Head of caudate nucleus (tissue), 42 donors: Measurements from ENCODE around the gene ZNF48.
"Not testable (repeated sequence)": the region's sequence is repeated elsewhere in the genome, so short reads cannot be mapped to it uniquely, and the experiment has no call there.

ENCODE experiments used
- DNase-seq, 42 donors: peaks; one replicate each; pipeline versions ENCODE4 v3.0.0 to v3.0.0-alpha.2; 2020 to 2021; ENCODE audit warnings: mixed read lengths in 7 of 42
- intact Hi-C: fragments of 100-400 bp; cut with DNase I; formaldehyde crosslinking; loops from one replicate; pipeline ENCODE4 v1.15.0; 2022

The ZNF48 gene

DNA sequence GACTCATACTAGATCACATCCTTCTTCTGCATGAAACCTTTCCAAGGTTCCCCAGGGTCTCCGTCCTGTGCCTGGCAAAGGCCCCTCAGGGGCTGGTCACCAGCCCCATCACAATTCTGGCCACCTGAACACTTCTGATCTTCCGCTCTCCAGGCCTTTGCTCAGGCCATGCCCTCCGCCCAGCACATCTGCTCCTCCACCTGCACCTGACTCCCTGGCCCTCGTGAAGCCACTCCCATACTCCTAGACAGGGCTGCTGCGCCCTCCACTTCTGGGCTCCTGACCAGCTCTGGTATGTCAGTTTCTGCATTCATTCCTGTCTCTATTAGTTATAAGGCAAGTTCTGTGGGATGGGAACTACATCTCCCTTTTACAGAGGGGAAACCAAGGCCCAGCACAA, 22.5 kb upstream of the ZNF48 start:
- no peak for DNase-seq
- intact Hi-C loops = no loop called here

DNA sequence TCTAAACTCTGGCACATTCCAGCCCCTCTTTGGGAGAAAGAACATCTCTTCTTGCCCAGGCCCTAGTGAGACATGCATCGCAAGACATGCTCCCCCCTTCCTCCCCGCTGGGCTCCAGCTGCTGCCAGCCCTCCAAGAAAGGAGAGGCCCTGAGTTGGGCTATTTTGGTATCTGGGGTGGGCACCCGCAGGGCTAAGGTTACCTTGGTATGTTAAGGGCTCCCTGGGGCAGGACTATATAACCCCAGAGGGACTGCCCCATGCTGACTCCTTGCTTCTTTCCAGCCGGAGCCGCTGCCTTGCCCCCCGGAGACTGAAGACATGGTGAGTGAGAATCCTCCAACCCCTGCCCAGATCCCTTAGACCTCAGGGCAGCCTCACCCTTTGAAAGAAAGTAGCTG, 20.7 kb upstream of the ZNF48 start, which contains the start of gene MYL11:
Gene MYL11, plus strand, starts transcription at position 265 of the 400 bp plus-strand sequence. Its CDS starts 56 bp downstream, at position 321.
- DNase-seq = no peak
- intact Hi-C loops = no loop called here

DNA sequence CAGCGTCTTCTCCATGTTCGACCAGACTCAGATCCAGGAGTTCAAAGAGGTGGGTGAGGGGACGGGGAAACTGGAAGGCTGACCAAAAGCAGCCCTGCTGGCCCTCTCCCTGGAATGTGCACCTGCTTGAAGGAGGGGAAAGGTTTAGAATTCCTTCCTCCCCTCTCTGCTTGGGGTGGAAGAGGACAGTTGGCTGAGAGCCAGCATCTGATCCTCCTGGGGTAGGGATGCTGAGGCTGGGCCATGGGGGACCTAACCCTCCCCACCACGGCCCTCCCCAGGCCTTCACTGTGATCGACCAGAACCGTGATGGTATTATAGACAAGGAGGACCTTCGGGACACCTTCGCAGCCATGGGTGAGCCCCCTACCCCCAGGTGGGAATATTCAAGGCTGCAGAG, 19.4 kb upstream of the ZNF48 start:
- intact Hi-C loops = no loop called here
- DNase-seq = no peak

DNA sequence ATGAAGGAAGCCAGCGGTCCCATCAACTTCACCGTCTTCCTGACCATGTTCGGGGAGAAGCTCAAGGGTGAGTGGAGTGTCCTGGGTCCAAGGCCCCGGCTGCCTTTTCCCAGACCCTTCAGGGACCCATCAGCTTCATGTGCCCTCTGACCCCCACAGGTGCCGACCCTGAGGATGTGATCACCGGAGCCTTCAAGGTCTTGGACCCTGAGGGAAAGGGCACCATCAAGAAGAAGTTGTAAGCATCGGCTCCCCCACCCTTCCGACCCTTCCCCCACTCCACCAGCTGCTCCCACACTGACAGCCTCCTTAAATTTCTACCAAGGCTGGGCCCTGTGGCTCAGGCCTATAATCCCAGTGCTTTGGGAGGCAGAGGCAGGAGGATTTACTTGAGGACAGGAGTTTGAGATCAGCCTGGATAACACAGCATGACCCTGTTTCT, 18.7 kb upstream of the ZNF48 start:
- no peak for DNase-seq
- intact Hi-C loops = no loop called here

DNA sequence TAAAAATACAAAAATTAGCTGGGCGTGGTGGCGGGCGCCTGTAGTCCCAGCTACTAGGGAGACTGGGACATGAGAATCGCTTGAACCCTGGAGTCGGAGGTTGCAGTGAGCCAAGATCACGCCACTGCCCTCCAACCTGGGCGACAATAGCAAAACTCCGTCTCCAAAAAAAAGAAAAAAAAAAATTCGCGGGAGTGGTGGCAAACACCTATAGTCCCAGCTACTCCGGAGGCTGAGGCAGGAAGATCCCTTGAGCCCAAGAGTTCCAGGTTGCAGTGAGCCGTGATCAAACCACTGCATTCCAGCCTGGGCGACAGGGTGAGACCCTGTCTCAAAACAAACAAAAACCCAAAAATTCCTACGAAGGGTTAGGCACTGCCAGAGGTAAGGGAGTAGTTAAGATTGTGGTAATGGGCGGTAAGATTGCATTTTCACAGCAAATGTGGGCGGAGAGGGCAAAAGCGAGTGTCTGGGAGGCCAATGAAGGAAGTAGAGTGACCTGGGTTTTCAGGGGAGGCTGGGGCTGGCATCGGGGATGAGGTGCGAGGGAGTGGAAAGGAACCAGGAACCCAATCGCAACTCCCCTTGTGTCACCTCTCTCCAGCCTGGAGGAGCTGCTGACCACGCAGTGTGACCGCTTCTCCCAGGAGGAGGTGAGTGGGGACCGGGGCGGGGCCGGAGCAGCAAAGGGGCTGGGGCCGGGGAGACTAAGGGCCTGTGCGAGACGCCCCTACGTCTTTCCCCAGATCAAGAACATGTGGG, 18.0 kb upstream of the ZNF48 start:
- intact Hi-C loops = no loop called here
- DNase-seq = no peak

DNA sequence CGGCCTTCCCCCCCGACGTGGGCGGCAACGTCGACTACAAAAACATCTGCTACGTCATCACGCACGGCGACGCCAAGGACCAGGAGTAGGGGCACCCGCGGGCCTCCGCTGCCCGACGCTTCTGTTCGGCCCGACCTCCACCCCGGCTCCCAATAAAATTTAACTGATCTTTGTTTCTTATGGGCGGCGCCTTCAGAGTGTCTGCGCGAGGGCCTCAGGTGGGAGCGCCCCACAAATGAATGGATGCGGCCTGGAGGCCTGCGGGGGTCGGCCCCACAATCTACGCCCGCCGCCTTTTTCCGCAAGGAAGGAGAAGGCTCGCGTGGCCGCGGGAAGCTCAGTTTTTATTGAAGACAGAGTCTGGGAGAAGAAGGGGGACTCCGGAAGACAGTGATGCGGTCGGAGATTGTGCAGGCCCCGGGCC, 17.4 kb upstream of the ZNF48 start:
- intact Hi-C loops = loop anchor here (2.0 kb wide), 1 partner anchor 17 kb away; the partner anchor contains the start of gene ZNF48

DNA sequence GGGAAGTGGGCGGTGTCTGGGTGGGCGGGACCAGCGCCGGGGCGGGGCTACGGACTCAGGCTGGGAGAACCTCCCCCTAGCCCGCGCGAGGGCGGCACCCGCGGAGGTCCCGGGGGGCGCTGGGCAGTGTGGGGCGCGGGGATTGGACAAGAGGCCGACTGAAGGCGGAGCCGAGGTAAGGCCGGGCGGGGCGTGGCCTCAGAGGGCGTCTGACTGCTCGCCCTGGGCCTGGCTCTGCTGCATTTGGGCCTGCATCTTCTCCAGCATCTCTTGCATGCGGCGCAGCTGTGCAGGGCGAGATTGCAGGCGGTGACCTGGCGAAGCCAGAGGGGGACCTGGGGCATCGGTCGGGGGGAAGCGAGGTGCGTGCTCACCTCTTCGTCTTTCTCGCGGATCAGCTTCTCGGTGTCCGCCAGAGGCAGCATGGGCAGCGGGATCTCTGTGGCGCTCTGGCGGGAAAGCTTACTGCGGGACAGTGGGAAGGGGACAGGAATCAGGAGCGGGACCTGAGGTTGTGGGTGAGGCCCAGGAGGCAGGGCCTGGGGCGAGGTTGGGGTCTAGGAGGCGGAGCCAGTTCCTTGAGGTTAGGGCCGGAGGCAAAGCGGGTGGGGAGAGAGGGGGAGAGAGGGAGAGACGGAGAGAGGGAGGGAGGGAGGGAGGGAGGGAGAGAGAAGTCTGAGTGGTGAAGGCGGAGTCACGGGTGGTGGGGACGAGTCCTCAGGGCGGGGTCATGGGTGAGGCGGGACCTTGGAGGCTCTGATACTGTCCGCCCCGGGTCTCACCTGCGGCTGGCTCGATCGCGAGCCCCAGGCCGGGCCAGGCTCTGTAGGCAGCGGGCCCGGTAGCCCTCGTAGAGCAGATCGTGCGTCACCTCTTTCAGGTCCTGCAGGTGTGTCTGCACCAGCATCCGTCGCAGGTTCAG, 16.7 kb upstream of the ZNF48 start:
- DNase-seq = peak; percentile 98 to 100 (median 100)
- intact Hi-C loops = loop anchor here (2.0 kb wide), 1 partner anchor 16 kb away; the partner anchor contains the start of gene ZNF48

More for the DNA sequence above, 17.4 kb upstream of the ZNF48 start:
- peak; percentile 92 to 99 (median 96) for DNase-seq

DNA sequence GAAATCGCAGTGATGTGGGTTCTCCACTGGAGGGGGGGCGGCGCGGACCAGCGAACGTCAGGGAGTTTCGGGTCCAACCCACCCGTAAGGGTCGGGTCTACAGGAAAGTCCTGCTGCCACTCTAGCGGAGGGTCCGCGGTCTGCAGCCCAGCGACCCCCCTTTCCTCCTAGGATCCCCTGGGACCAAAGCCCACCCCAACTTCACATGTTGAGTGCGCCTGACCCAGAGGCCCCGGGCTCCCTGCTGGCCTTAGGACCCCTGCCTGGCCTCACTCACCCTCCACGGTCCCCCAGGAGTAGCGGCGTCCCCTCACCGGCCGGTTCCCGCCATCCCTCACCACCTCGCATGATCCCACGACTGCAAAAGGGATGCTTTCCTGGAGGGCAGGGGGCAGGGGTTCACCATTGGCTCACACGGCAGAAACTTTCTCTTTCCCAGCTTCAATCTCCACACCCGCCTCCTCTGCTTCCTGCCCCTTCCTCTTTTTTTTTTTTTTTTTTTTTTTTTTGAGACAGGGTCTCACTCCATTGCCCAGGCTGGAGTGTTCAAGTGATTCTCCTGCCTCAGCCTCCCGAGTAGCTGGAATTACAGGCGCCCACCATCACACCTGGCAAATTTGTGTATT, 15.9 kb upstream of the ZNF48 start:
- intact Hi-C loops = loop anchor here (2.0 kb wide), 1 partner anchor 16 kb away; the partner anchor contains the start of gene ZNF48
- no peak for DNase-seq

DNA sequence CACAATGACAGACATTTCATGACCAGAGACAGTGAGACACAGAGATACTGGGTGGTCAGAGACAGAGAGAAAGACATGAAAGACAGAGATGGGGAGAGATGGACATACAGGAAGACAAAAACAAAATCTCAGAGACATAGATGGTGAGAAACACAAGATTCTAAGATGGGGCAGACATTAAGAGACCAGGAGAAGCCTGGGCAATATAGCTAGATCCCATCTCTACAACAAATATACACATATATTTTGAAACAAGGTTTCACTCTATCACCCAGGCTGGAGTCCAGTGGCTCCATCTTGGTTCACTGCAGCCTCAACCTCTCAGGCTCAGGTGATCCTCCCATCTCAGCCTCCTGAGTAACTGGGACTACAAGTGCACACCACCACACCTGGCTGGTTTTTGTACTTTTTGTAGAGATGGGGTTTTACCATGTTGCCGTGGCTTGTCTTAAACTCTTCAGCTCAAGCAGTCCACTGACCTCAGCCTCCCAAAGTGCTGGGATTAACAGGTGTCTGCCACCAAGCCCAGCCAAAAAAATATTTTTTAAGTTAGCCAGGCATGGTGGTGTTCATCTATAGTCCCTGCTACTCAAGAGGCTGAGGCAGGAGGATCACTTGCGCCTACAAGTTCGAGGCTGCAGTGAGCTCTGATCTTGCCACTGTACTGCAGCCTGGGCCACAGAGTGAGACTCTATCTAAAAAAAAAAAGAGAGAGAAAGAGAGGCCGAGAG, 15.0 kb upstream of the ZNF48 start:
- no peak for DNase-seq
- intact Hi-C loops = no loop called here

DNA sequence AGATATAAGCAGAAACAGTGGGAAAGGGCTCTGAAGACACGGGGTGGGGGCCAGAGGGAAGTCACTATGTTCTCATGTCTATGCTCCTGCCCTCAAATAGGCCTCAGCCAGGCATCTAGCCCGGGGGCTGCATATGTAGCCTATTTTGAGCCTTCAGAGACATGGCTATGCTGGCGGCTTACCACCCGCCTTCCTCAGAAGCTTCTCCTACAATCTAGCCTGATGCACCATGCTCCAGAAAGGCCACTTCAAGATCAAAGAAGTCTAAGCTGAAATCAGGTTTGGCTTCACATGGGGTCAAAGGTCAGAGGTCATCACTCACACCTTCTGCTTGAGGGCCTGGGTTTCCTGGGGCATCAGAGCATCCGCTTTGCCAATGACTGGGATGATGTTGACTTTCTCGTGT, 14.4 kb upstream of the ZNF48 start:
- no peak for DNase-seq
- intact Hi-C loops = no loop called here

DNA sequence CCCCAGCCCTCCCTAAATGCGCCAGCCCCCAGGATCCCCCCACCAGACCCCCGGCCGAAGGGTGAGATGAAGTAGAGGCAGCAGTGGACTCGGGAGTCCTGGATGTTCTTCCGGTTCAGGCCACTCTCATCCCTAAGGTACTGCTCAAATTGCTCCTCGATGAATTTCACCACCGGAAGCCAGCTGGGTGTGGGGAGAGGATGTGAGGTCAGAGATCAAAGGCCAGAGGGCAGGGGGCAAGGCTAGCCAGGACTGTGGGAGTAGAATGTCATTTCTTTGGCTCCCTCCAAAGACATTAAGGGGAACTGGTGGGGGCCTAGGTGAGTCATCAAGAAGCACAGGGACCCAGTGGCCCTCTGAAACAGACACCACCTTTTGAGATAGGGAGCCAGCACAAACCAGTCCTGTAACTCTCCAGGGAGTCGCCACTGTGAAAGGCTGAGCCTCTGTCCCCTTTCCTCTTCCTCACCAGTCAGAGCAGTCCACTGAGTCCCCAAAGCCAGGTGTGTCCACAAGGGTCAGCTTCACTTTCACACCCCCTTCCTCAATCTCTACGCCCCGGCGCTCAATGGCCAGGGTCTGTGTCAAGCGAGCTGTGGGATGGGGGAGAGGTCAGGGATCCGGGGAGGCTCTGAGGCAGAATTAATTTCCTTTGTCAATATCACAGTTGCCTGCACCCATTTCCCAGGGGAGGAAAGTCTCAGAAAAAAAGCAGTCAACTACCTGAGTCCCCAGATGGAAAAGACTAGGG, 13.8 kb upstream of the ZNF48 start:
- intact Hi-C loops = no loop called here
- DNase-seq = no peak

DNA sequence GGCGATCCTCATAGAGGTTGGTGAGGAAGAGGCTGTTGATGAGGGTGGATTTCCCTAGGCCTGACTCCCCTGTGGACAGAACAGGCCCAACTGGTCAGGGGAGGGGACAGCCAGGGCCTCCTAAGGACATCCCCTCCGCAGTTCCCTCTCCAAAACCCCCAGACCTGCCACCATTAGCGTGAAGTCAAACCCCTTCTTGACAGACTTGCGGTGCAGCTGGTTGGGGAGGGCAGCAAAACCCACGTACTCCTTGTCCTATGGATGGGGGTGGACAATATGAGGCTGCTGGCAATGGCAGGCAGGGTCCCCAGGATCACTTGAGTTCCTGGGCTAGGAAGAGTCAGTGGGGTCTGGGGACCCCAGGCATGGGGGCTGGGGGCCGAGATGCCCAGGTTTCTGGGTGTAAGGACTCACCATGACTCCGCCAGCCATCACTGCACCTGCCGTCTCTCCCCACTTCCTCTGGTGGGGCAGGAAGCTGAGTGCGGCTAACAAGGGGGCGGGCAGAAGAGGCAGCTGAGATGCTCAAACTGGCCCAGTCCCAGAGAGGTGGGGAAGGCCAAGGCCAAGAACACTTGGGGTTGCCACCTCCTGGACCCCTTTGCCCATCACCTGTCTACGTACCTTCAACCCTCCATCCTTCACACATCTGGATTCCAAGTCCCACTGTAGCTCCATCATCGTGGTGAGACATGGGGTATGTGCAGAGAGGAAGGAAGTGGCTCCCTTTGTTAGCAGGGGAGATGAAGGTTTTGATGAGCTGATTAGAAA, 12.9 kb upstream of the ZNF48 start, which contains the start of gene SEPTIN1:
Gene SEPTIN1, minus strand, starts transcription at position 451 of the 771 bp plus-strand sequence. Its CDS starts 19 bp downstream, at position 432.
- intact Hi-C loops = no loop called here
- DNase-seq = no peak

DNA sequence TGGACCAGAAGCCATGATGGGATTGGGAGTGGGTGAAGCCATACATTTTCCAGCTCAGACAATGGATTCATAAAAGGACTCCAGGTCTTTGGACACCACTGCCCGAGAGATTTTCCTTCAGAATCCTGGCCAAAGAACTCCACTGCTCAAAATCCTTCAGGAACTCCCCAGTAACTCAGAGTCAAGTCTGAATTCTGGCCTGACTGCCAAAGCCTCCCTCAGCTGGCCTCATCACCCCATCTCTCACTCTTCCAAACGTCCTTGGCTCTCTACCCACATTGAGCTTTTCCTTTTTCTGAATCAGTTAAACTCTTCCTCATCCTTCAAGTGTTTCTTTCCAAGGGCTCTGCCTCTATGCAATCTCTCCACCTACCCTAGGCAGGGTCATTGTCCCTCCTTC, 11.7 kb upstream of the ZNF48 start:
- no peak for DNase-seq
- intact Hi-C loops = no loop called here

DNA sequence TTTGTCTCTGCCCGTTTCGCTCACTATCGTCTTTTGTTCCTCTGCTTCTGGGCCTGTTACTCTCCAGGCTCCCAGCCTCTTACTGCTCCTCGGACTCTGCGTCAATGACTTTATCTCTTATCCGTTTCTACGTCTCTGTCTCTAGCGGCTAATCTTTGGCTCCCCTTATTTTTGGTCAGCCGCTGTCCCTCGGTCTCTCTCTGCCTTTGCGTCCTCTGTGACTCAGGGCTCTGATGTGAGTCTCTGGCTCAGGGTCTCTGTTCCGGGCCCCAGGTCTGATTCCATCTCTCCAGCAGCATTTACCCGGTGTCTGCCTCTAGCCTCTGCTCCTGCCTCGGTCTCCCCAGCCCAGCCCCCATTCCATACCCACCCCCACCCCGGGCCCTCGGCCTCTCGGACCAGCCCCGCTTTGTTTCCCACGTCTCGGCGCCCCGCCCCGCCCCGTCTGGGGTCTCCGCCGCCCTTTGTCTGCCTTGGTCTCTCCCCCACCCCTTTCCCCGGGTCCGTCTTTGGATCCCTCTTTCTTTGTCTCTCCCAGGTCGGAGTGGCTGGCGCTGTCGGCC, 547 bp upstream of the ZNF48 start:
- peak in 2 of 42 donors; percentile 7 to 19 for DNase-seq
- intact Hi-C loops = loop anchor here (2.0 kb wide), 1 partner anchor 16 kb away; no protein-coding TSS in a partner anchor

DNA sequence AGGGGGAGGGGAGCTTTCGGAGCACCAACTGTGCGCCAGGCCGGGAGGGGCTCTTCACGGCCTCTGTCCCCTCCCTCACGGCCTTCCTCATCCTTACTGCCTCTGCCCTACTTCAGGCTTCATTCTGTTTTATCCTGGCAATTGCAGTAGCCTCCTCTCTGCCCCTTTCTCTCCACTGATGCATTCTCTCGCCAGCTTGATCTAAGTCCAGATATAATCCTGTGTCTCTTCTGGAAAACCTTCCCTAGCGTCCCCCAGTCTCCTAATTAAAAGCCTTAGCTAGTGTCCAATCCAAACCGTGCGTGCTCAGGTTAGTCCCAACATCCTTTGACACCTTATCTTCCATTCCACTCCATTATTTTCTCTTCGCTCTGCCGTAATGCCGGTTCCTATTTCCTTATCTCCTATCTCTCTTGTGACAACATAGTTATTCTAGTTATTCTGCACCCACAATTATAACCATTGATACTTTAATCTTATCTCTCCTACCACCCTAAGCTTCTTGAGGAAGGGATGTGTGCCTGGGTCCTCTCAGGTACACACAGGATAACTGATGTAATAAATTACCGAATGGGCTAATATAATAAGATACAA, 869 bp downstream of the ZNF48 start:
- intact Hi-C loops = loop anchor here (2.0 kb wide), 1 partner anchor 17 kb away; no protein-coding TSS in a partner anchor
- DNase-seq = peak in 3 of 42 donors; percentile 27 to 35 (median 35)

DNA sequence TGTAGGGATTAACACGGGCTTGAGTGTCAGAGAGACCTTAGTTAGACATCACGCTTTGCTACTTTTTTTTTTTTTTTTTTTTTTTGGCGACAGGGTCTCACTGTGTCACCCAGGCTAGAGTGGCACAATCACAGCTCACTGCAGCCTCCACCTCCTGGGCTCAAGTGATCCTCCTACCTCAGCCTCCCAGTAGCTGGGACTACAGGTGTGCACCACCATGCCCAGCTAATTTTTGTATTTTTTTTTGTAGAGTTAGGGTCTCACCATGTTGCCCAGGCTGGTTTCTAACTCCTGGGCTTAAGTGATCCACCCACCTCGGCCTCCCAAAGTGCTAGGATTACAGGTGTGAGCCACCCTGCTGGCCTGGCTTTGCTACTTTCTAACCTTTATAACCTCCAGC, 1.4 kb downstream of the ZNF48 start:
- intact Hi-C loops, DNase-seq: not testable (repeated sequence)
